WI38 (cell line): Measurements from ENCODE around the gene HOXB8.
A peak's percentile ranks its signal among the peaks of the same experiment; 100 is the strongest.

Source experiments
- H3K4me3 ChIP-seq: 2 replicates; pipeline ENCODE4 v1.5.1; 2011; ENCODE audit warnings: low read depth, mild to moderate bottlenecking, control low read depth, low read length
- CTCF ChIP-seq: IDR thresholded peaks from 2 replicates; pipeline ENCODE4 v1.5.1; 2012; ENCODE audit warnings: low read depth, mild to moderate bottlenecking, control low read depth, low read length

The HOXB8 gene

GRCh38 chr17:48571826-48572417 is 43.2 kb downstream of the HOXB8 start:
- TF ChIP-seq CTCF = no peak
- peak overlapping the region; percentile 79 for H3K4me3 ChIP-seq

GRCh38 chr17:48571024-48571818 is 43.9 kb downstream of the HOXB8 start:
- peak overlapping the region; percentile 79 for H3K4me3 ChIP-seq

GRCh38 chr17:48570325-48571023 is 44.6 kb downstream of the HOXB8 start:
- no peak for TF ChIP-seq CTCF
- peak overlapping the region; percentile 79 for H3K4me3 ChIP-seq

More at GRCh38 chr17:48571024-48571818, 43.9 kb downstream of the HOXB8 start:
- TF ChIP-seq CTCF = no peak

GRCh38 chr17:48569674-48570324 is 45.3 kb downstream of the HOXB8 start:
- TF ChIP-seq CTCF = no peak

GRCh38 chr17:48569240-48569582 is 45.9 kb downstream of the HOXB8 start:
- no peak for TF ChIP-seq CTCF
- peak overlapping the region; percentile 79 for H3K4me3 ChIP-seq

More at GRCh38 chr17:48569674-48570324, 45.3 kb downstream of the HOXB8 start:
- H3K4me3 ChIP-seq = peak overlapping the region; percentile 79

- TF ChIP-seq CTCF = no peak
- H3K4me3 ChIP-seq = peak overlapping the region; percentile 79
Measured at GRCh38 chr17:48568499-48569239, 46.4 kb downstream of the HOXB8 start.
